GM19238 (cell line): ENCODE results near the gene FGGY.

Experiments used
- DNase-seq: peaks from one replicate; pipeline ENCODE4 v3.0.0; 2011; ENCODE audit warnings: low spot score; ENCODE audit not compliant: insufficient read length

FGGY gene

DNA sequence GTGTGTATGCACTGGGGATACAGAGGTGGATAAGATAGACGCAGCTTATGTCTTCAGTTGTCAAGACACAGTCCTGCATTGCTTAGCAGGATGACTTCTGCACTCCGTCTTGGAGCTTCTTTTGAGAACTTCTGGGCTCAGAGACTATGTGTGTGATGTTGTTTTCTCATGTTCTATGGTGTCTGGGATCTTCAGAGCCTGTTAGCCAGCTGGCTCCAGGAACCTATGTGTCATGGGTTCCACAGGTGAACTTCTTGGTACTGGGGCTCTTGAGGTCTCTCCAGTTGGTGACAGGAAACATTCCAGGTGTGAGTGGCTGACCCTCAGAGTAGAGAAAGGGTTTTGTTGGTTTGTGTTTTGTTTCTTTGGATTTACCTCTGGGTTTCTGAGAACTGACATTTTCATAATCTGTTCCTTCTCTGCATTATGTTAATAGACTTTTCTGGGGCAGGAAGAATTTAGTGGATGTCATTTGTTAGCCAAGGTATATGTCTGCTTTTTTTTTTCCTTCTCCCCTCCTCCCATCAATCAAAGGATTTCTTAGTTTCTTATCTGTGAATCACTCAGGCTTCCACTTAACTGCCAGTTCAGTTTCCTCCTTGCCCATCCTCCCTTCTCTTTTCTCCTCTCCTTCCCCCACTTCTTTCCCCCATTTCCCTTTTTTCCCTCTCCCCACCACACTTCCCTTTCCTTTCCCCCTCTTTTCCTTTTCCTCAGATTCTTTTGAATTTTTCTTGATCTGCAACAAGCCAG lies 18.1 kb downstream of the FGGY start:
- DNase-seq: no peak

- DNase-seq: no peak
These were observed 18.9 kb downstream of the FGGY start for GRCh38 chr1:59315529-59316463.

- DNase-seq: no peak
These were observed 19.7 kb downstream of the FGGY start for GRCh38 chr1:59316497-59317128.

GRCh38 chr1:59317343-59317742 lies 20.4 kb downstream of the FGGY start:
- no peak for DNase-seq

GRCh38 chr1:59317780-59318179 lies 20.9 kb downstream of the FGGY start:
- no peak for DNase-seq

DNA sequence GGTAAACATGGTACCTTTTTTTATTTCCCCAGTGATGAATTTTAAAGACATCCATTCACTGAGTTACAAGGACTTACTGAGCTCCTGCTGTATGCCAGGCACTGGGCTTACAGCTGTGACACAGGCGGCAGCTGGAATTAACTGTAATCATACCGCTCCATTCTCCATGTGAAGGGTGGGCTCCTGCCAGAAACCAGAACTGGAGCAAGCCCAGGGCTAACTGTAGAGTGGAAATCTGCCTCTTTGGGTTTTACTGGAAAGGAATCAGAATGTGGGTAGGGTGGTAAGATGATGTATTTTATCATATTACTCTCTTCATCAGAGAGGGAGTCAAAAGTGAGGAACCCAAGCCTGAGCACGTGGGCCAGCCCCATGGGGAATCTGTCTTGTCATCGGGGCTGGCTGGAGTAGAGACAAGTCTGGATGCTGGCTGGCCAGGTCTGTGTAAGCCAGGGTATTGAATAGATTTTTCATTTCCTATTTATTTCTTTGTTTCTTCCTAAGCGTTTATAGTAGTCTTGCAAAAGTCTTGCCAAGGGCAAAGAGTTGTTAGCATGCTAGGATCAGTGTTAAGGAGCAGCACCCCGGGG lies 21.5 kb downstream of the FGGY start:
- DNase-seq: no peak

DNA sequence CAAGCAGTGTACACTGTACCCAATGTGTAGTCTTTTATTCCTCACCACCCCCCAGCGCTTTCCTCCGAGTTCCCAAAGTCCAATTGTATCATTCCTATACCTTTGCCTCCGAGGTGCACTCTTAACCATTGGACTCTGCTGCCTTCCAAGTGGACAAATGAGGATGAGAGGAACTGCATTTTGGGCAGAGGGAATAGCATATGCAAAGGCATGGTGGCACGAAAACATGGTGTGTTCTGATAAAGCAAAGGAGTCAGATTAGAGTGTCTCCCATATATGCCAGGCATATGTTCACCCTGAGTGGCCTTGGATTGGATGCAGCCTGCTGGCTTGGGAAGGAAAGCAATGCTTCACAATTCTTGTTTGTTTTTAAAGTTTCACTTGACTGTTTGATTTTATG lies 25.5 kb downstream of the FGGY start:
- no peak for DNase-seq

DNA sequence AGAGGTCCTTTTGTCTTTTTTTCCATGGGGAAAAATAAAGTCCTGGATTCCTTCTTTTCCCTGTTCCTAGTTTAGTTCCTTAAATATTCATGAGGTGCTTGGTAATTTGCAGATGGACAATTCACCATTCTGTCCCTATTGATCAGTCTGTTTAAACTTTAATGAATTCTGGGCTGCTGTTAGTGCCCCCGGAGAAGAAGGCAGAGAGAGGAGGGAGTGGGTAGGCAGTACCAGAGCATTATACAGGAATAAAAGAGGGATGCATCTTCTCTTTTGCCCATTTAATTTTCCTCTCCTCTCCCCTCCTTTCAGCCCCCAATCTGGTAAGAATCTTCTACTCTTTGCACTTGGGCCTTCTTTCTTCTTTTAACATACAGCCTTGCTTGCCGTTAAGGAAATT lies 25.9 kb downstream of the FGGY start:
- no peak for DNase-seq

DNA sequence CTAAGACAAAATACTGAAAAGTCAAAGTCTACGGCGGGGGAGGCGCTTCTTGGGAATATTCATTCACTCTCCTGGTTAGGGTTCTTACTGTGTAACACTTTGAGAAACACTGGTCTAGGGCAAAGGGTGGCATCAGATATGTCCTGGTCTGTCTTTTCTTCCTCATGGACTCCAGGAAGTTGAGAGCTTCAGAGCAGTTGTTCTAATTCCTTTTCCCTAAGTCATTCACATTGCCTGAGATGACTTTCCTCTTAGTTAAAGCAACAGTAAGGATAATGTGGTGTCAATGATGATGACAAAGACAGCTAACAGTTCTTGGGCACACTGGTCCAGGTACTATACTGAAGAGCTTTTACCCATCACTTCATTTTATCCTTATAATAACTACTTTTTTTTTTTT lies 27.0 kb downstream of the FGGY start:
- no peak for DNase-seq

DNA sequence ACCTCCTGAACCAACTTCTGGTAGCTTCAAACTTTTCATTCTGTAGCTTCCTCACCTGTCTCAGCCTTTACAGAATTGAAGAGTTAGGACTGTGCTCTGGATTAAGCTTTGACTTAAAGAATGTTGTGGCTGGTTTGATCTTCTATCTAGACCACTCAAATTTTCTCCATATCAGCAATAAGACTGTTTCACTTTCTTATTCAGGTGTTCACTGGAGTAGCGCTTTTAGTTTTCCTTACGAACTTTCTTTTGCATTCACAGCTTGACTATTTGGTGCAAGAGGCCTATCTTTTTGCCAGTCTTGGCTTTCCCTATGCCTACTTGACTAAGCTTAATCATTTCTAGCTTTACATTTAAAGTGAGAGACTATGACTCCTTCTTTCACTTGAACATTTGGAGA lies 31.5 kb downstream of the FGGY start:
- DNase-seq: no peak

DNA sequence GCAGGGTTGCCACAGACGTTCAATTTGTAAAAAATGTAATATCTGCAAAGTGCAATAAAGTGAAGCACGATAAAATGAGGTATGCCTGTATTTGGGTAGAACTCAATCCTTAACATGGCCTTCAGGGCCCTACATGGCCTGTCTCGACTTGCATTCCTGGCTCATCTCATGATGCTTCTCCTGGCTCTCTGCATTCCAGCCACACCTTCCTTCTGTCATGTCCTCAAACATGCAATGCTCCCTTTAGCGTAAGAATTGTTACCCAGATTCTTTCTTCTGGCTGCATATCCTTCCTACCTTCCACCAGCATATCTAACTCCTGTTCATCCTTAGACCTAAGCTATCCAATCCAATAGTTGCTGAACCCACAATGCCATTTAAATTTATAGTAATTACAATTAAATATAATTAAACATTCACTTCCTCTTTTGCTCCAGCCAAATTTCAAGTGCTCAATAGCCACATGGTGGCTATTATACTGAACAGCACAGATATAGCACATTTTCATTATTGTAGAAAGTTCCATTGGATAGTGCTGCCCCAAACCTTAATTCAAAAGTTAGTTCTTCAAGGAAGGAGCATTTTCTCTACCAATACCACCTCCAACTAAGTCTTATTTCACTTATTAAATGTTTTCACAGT lies 32.6 kb downstream of the FGGY start:
- no peak for DNase-seq

DNA sequence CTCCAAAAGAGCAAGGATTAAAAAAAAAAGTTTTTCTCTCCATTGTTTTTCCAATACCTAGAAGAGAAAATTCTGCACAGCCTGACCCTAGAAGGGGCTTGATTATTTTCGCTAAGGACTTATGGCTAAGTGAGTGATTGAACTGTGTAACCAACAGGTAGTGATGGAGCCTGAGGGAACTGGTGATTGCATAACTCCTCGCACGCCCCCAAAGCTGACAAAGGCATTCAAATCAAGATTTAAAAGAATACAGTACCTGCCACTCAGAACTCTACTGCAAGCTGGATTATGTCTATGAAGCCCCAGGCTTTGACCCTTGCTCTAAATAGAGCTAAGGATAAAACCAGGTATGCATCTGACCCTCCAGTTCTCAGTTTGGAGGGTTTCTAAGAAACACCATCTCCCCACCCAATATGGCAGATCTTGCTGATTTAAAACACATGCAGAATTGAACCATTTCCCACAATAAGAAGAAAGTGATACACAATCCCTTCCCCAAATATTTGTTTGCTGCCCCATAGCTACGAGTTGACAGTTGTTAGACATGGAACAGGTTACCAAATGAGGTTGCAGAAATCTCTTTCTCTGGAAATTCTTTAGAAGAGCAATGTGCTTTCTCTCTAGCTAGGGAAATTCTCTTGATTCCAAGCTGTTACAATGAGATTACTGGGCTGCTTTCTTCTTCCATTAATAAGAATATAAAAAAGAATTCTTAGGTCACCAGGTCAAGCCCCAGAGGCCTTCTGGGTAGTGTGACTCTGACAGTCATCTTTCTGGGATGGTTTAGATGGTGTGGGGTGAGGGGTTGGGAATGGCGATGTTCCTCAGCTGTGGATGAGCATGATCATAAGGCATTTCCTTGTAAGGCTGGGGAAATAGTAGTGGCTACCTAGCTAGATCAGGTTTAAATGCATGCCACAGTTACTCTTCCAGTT lies 35.1 kb downstream of the FGGY start:
- DNase-seq: no peak

DNA sequence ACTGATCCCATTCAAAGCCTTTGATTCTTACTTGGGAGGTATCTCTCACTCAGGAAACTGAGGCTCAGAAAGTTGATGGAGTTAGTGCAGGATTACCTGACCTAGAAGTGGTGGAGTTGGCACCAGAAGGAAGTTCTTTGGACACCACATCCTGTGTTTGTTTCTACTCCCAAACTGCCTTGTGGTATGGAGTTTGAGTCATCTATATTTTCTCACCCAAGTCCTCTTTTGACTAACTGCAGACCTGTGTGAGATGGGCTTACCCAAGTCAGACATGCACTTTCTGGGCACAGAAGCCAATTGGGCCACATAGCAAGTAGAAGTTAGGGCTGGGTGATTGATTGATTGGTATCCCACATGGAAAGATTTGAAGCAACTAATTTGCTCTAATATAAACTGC lies 36.1 kb downstream of the FGGY start:
- DNase-seq: no peak

- no peak for DNase-seq
These were observed 36.9 kb downstream of the FGGY start for GRCh38 chr1:59333626-59334277.

GRCh38 chr1:59340411-59341307 lies 43.8 kb downstream of the FGGY start:
- DNase-seq: no peak

- DNase-seq: no peak
These were observed 46.1 kb downstream of the FGGY start for GRCh38 chr1:59342801-59343575.

DNA sequence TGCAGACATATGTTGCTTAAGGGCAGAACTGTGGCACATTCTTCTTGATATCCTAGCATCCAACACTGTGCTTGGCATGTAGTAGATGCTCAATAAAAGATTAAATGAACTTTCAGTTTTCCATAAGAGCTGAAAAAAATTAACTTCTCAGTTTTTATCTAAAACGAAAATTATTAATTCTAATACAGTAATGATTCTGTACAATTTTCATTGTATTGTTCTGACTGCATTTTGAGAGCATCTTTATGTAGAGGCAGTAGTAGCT lies 46.6 kb downstream of the FGGY start:
- no peak for DNase-seq

- no peak for DNase-seq
These were observed 48.3 kb downstream of the FGGY start for GRCh38 chr1:59345221-59345620.
